Mucosa of gallbladder (tissue), 1 donor: Measurements from ENCODE around the gene SDF4. TPM values are rescaled to one million over a fixed set of nuclear protein-coding genes. Genes with fewer than 3 reads are reported as not detected.

Experiments
- DNase-seq: peaks from one replicate; pipeline ENCODE4 v3.0.0-alpha.2; 2020; ENCODE audit warnings: low spot score
- total RNA-seq: library from RNA; stranded (reverse); gene quantifications from one replicate; pipeline ENCODE4 v1.2.1, GENCODE V29; 2021
- donor health status: DM: no; HTN: no; CAD: no.

Gene SDF4
- total RNA-seq, 1 donor from 2014 or later, result 190 TPM

DNA sequence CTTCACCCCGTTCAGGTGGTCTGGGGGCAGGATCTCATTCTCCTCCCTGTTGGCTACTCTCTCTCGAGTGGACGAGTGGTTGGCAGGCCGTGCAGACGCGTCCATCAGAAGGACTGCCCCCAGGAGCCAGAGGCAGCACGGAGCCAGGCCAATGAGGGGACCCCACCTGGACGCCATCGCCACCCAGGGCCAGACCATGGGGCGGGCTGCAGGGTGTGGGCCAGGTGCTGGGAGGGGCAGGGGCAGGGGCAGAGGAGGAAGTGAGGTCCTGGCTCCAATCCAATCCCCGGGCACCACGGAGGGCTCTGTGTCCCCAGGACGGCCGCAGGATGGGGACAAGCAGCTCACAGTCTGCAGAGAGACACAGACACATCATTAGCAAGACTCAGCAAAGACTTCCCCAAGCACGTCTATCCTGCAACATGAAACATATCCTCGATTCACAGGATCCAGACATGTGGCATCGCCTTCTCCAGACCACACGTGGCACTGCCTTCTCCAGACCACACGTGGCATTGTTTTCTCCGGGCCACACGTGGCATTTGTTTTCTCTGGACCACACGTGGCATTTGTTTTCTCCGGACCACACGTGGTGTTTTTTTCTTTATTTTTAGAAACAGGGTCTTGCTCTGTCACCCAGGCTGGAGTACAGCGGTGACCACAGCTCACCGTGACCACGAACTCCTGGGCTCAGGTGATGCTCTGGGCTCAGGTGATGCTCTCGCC lies 3.0 kb downstream of the SDF4 start:
- no peak for DNase-seq

DNA sequence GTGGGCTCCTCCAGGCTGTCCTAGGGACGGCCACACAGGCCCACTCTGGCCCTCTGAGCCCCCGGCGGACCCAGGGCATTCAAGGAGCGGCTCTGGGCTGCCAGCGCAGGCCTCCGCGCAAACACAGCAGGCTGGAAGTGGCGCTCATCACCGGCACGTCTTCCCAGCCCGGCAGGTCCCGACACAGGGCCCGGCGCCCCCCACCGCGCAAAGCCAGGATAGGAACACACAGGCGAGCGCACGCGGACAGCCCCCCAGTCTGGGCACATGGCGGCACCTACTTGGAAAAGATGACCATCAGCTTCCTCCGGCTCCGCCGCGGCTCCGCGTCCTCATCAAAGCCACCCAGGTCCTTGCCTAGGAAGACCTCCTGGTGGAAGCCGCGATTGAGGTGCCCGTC lies 3.6 kb downstream of the SDF4 start:
- DNase-seq, result no peak

DNA sequence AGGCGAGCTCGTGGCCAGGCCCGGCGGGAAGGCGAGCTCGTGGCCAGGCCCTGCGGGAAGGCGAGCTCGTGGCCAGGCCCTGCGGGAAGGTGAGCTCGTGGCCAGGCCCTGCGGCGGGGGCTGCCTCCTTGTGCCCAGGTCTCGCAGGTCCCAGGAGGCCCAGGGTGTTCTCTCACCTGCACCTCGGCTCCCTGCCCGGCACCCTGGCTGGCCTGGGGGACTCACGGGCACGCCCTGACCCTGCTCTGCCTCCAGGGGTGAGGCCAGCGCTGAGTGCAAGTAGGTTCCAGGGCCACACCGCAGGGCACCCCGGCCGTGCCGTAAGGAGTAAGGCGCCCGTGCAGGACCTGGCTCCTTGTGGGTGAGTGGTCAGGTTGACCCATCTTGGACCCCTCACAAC lies 4.4 kb downstream of the SDF4 start:
- DNase-seq, result no peak

DNA sequence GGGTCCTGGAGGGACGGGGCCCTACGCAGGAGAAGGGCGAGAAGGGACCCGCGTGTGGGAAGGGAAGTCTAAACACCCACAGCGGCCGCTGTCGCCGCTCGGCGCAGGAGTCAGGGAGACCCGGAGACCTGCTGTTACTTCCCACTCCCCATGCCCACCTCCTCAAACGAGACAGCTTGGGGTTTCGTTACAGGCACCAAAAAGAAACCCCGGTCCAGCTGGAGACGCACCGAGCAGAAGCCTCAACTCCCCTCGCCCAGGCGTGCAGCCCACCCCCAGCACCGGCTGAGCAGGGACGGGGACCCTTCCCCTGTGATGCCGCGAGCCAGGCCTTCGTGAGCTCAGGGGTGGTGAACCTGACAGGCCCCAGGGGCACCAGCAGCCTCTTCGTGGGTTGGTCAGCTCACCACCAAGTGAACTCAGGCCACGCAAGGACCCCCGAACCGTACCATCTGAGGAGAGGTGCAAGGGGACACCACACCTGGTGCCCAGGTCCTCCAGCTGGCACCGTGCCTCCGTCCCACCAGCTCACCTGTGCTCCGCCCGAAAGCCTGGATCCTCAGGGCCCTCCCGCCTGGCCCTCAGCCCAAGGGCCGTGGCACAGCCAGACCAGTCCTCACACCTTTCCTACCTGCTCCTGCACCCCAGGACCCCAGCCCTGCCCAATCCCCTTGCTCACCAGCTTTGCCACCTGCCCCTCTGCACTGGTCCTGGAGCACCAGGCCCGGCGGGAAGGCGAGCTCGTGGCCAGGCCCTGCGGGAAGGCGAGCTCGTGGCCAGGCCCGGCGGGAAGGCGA lies 5.0 kb downstream of the SDF4 start:
- DNase-seq, result no peak

DNA sequence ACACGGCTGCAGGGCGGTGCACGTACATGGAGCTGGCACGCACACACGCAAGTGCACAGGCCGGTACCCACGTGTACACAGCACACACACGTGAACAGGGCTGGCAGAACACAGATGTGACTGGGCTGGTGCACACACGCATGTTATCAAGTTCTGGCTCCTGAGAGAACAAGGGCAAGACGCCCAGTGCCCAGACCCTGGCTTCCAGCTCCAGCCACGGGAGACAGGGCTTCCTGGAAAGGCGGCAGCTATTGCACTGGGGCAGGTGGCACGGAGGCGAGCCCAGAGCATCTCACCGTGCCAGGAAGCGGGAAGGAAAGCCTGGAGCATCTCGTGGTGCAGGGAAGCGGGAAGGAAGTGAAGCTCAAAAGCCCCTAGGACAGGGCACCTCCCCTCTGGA lies 5.9 kb downstream of the SDF4 start:
- DNase-seq, result no peak

DNA sequence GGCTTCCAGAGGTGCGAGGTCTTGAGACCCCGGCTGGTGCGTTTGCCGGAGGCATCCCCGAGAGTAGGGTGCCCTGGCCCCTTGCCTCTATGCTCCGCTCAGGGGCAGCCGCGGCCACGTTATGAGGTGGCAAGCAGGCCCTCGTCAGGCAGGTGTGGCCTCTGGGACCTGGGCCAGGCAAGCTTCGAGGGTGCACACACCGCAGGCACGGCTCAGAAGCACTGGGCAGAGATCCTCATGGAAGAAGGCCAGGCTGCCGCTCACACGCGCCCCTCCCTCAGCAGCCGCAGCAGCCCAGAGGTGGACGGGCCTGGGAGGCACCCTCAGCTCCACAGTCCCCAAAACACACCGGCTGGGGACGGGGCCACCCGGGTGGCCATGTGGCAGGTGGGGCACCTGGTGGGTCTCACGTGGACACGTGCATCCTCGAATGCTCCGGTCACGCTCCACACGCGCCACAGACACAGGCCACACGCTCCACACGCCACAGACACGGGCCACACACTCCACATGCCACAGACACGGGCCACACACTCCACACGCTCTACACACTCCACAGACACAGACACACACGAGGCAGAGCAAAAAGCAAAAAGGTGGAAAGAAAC lies 6.5 kb downstream of the SDF4 start:
- no peak for DNase-seq

DNA sequence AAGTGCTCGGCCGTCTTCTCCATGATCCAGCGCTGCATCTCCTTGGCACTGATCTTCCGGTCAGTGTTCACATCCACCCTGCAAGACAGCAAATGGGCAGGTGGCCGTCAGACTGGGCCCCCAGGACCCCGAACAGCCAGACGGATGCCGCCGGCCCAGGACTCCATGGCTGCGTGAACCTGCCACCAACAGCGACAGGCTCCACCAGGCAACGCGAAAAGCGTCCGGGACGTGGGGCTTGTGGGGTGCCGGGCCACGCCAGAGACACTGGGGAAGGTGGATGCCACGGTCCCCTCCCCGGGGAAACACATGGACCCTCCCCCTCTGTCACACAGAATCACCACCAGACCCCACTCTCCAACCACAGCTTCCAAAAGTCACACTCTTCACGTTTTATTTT lies 7.9 kb downstream of the SDF4 start:
- DNase-seq, result no peak

DNA sequence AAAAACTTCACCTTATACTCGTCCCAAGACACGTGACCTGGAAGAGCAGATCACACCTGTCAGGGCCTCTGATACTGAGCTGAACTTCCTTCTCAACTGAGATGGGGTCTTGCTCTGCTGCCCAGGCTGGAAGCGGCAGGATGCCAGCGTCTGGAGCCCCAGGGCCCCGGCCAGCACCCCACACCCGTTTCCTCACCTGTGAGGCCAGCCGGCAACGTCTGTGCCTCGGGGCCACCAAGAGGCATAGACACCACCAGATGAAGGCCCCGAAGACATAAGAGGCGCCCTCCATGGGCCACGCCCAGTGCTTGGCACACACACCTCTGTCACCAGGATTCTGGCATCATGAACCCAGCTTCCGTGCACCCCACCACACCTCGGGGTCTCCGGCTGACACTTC lies 8.5 kb downstream of the SDF4 start:
- DNase-seq, result no peak

DNA sequence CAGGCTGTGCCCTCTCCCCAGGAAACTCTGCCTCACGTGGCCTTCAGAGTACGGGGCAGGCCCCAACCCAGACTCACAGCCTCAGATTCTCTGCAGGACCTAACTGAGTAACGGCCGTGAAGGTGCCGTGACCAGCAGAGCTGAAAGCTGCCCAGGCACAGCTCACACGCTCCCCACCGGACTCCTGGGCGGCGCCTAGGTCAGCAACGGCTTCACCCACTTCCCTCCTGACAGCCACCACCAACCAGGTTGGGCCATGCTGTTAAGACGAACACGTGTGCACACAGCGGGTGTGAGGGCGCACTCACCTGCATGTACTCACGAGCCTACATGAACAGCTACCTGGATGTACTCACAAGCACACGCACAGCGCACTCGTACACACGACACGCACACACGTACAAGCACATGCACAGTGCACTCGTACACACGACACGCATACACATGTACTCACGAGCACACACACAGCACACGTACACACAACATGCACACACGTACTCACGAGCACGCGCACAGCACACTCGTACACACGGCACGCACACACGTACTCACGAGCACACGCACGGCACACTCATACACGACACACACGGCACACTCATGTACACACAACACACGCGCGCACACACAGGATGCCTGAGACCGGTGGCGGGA lies 9.1 kb downstream of the SDF4 start:
- no peak for DNase-seq

DNA sequence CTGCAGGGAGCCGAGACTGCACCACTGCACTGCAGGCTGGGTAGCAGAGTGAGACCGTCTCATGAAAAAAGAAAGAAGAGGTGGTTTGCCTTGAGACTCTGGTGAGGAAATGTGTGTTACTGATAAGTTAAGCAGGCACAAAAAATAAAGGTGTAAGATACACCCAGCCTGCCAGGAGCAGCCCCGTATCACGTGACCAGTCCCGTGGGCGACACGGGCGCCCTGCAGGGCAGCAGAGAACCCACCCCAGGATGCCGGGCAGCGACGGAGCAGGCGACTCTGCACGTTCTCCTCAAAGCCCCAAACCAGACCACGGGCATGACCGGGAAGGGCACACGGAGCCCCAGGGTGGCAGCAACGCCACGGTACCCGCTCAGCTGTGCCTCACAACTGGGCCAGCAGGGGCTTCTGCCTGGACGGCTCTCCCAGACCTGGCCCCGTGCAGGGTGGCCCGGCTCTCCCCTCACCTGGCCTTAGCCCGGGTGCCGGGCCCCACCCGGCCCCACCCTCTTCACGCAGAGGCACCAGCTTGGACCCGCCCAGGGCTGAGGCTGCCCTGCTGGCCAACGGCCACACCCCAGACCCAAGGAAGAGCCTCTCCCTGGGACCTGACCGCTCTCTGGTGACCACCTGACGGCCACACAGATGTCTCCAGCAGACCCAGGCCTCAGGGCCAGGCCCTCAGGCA lies 9.8 kb downstream of the SDF4 start:
- DNase-seq, result no peak

DNA sequence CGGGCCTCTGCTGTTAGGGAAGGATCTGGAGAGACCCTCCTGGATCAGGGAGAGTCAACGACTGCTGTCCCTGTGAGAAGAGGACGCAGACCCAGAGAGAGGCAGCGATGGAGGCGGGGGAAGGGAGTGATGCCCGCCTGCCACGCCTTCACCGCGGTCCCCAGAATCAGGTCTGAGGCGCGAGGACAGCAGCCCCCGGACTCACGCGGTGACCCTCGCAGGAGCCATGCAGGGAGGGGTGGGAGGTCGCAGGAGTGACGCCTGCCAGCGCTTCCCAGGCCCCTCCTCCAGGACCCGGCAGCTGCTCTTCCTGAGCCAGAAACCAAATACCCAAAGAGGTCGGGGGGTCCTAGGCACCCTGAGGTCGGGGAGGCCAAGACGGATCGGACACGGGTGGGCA lies 11.6 kb downstream of the SDF4 start:
- no peak for DNase-seq

DNA sequence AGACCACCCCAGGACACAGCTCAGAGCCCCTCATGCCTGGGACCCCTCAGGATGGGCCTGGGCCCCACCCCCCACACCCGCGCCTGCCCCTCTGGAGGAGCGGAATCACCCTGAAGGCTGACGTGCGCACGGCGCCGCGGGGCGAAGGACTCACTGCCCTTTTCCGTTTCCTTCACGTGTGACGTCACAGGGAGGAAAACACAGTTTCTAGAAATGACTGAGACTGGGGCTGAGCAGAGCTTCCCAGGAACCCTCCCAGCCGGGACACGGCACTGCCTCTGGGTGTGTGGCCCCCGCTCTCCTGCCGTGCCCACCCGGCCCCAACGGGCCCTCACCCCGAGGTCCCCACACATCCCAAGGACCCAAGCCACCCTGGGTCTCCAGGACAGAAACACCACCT lies 12.5 kb downstream of the SDF4 start:
- no peak for DNase-seq

DNA sequence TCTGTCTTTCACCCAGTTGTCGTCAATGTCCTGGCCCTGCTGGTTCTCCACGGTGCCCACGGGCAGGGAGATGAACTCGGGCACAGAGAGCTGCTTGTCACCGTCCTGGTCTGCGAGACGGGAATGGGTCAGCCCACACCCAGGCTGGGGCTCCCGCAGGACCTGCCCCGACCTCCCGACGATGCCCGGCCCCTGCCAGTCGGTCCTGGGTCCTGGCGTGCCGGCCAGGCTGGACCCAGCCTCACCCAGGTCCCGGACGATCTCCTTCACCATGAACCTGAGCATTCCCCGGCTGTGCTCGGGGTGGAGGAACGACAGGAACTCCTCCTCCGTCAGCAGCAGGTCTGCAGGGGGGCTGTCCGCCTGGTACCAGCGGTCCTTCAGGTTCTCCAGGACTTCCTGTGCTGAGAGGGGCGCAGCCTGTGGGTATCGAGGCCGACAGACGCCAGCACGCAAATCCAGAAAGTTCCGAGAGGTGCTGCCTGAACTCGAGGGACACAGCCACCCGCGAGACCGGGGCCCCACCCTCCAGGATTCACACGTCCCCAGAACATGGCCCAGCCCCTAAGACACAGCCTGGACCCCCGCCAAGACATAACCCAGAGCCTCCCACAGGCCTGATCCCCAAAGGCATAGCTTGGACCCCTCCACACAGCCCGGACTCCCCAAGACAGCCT lies 13.1 kb downstream of the SDF4 start:
- no peak for DNase-seq

DNA sequence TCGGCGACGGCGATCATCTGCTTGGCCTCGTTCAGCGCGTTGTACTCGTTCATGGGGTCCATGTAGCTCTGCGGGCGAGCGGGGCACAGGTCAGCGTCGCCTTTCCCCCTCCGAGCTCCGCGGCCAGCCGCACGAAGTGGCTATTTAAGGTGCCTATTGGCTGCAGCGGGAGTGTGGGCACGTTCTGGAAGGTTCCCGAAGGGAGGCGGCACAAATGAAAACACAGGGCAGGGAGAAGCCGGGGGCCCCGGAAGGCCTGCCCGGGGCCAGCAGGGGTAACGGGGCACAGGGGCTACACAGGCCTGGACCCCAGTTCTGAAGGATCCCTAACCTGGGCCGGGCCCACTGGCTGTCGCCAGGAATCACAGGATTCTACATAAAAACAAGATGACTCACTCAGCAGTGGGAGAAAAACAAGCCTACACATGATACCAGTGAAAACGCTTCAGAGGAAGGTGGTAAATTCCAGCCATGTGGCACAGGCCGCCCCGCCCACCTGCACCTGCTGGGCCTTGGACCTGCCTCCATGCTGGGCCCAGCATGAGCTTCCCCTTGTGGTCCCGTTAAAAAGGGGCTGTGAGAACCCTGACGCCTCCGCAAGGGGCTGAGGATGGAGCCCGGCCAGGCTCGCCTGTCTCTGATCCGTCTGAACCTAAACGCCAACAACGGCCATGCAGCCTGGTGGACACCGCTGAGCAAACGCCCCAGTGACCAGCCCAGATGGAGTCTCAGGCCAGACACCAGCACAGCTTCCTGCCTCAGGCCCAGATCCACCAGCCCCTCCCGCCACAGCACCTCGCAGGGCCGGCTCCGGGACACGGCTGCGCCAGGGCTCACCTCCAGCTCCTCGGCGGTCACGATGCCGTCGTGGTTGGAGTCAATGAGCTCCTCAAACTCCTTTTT lies 13.9 kb downstream of the SDF4 start:
- no peak for DNase-seq

DNA sequence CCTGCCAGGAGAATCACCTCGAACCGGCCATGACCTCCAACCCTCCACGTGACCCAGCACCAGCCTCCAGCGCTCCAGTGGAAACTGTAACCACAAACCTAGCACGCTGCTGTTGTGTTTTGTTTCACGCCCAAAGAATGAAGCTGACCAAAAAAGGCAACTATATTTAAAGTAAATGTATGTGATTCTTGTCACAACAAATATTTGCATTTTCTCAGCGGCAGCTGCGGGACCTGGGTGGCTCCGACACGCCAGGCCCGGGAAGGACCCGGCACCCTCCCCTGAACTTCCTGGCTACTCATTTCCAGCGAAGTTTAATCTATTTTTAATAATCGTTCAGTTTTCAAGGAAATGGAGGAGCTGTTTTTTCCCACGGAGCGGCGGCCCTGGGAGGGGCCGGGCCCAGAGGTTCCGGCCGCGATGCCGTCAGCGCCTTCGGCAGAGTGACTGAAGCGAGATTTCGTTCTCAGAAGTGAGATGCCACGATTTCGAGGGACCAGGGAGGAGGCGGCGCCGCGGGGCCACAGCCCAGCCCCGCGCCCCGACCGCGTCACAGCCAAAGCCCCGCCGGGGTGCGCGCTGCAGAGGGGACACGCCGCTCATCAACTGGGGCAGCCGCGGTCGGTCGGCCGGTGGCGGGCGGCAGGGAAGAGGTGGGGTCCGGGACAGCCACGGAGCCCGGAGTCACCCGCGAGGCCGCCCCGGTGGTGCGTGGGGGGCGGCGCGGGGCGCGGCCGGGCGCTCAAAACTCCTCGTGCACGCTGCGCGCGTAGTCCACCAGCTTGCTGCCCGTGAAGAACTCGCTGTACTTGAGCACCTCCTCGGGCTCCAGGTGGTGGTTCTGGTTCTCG lies 14.8 kb downstream of the SDF4 start:
- DNase-seq, result no peak

DNA sequence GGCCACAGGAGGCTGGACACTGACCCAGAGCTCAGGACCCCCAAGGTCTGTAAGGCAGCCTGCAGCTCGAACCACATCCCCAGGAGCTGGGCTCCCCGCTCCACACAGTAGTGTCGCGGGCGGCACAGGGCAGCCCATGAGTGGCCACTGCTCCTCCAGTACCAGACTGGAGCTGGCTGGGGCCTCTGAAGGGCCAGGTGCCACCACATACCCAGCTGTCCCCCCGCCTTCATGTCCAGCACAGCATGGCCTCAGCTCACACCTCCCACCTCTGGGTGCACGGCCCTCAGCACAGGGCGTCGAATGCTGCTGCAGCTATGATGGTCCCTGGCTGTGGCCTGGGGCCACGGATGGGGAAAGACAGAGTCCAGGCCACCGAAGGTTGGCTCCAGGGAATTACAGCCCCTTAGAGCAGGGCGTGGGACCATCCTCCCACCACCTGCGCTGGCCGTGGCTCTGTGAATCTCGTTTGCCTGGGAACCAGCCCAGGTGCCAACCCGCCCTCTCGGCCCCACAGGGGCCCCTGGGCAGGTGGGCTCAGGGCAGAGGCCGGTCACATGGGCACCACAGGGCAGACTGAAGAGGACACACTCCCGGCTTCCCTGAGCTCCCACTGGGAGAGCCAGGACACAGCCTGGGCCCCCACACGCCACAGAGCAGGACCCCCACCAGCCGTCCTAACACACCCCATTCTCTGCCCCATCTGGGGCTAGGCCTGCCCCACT lies 15.8 kb downstream of the SDF4 start:
- no peak for DNase-seq

DNA sequence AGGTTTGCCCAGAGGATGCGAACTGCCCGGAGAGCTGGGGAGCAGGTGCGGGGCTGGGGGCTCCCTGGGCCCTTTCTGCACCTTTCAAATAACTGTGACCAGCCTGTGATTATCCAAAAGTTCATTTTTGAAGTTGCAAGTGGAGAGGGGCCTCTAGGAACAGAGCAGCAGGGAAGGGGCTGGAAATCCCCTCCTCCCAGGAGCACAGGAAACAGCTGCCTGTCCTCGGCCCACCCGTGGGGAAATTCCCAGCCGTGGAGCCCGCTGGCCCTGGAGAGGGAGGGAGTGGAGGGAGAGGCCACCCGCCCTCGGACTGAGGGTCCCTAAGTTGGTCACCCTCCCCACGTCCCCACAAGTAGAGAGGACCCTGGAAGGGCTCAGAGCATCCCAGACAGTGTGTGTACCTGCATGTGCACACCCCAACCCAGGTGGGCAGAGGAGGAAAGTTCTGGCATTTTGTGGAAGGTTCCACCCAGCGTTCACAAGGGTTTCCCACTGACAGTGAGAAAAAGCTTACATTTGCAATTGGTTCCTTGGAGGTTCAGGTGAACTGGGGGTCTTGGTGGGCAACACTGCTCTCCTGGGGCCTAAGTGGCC lies 16.6 kb downstream of the SDF4 start:
- no peak for DNase-seq
